Brain pericyte (primary cell): Measurements from ENCODE around the gene CD248.

Experiments
- DNase-seq: peaks from one replicate; pipeline ENCODE4 v3.0.0-alpha.2; 2012; ENCODE audit warnings: low read depth, low spot score

Gene CD248

DNA sequence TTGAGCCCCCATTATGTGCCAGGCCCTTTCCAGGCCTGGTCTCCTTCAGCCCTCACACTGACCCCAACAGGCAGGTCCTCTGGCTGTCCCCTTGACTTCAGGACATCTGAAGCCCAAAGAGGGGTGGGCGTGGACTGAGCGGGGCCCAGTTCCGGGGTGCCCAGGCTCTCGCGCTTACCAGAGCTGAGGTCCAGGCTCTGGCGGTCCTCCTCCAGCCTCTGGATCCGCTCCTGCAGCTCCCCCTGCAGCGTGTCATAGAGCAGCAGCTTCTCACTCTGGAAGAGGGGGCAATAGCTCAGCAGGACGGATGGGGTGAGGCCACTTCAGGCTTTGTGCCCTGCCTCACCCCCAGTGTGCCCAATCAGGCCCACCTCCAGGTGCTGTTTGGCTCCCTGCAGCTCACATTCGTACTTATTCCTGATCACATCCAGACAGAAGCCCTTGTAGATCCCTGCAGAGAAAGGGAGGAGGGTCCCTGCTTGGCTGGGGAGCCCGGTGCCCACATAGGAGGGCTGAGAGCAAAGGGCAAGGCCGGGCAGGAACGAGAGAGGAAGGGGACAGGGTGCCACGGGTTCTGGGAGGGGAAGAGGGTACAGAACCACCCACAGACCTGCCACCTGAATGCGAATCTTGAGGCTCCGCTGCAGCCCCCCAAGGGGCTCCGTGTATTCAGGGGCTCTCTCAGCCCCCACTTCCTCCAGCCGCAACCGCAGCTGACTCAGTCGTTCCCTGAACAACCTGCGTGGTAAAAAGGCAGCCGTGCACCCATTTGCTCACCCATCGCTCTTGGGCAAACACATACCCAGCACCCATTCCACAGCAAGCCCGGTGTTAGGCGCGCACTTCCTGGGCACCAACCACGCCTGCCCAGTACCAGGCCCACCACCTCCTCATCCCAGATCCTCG, 24.0 kb upstream of the CD248 start:
- DNase-seq = no peak

DNA sequence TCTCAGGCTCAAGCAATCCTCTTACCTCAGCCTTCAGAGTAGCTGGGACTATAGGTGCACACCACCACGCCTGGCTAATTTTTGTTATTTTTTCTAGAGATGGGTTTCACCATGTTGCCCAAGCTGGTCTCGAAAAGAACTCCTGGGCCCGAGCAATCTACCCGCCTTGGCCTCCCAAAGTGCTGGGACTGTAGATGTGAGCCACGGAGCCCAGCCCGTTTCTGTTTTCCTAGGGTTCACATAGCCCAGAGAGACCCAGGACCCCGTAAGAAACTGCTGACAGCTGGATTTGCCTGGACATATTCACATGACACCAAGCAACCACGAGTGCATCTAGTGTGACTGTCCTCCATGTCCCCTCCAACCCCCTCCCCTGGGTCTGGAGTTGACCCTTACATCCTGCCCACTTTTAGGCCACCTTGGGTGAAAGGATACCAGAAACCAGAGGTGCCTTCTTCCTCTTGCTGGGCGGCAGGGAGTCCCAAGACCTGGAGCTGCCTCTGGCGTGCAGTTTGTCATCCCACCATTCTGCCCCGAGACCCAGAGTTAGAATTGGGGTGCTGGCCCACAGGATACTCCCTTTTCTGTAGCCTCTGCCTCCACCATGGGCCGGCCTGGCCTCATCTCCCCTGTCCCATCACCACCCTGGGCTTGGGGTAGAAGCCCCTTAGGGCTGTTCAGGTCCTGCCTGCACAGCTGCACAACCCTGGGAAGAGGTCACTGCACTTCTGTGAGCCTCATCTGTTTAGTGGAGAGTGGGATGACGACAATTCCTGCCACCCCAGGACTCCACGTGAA, 23.0 kb upstream of the CD248 start:
- DNase-seq = no peak

- no peak for DNase-seq
Observed at GRCh38 chr11:66339162-66339675, 22.4 kb upstream of the CD248 start.

- no peak for DNase-seq
Observed at GRCh38 chr11:66338276-66339161, 21.7 kb upstream of the CD248 start.

DNA sequence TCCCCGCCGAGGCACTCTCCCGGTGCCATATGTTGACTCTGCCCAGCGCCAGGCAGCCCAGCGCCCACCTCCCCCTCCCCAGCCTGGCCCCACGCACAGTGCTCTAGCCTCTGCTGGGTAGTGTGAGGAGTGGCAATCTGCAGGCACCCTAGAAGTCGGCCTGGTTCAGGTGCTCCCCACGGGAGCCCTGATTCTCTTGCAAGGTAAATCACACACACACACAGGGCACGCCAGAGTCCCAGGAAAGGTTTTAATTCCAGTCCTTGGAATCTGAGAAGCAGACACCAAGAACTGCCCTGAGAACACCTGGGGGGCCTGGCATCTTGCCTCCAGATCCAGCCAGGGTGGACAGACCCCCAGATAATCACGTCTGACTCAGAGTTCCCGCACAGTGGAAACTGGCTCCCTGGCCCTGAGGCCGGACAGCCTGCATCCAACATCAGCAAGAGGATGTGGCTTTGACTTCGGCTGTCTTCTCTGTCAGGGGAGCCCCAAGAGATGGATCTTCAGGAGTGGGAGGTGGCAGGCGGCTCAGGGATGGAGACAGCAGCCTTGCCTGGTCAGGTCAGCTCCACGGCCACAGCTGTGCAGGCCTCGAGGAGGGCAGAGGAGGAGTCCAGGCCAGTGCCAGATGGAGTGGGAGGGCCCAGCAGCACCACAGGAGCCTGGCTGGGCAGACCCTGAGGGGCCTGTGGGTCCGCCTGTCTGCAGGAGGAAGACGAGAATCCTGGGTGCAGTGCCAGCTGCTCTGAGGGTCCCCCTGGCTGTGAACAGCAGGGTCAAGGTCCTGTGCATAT, 20.5 kb upstream of the CD248 start:
- DNase-seq = no peak

DNA sequence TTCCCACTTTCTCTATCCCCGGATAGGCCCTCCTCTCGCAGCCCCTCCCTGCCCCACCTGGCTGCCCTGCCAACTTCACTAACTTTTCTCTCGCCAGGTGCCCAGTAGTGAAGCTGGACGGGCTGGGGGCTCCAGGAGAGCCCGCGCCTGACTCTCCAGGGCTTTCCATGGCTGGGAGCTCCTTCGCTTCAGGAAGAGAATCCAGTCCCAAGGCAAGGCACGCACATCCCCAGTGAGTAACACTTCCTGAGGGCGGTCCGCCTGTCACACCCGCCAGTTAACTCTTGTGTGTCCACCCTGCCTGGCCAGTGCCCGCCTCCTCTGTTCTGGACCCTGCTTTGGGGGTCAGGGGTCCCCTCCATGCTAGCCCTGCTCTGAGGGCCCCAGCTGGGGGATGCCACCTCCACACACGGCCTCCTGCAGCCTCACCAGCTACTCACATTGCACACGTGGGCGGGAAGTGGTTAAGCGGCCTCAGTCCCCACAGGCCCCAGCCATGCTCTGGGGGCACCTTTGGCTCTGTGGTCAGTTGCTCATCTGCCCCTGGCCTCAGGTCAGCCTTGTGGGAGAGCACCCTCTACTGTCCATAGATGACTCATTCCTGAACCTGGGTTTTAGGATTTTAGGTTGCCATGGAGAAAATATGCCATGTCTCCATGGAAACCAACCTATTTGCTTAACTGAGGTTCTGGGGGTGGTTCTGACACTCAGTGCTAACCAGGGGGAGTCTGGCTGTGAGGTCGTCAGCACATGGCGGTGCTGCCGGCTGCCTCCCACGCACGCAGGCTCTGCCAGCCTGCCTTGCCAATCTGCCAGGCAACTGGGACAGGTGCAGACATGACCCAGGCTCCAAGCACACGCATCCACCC, 19.6 kb upstream of the CD248 start, which contains the start of gene RIN1:
RIN1 (minus strand) TSS at position 201 of the 869 bp plus-strand sequence; CDS start at position 169, 32 bp downstream.
- peak; percentile 97 for DNase-seq

- DNase-seq = peak; percentile 61
Observed at GRCh38 chr11:66335531-66336233, 18.8 kb upstream of the CD248 start.

DNA sequence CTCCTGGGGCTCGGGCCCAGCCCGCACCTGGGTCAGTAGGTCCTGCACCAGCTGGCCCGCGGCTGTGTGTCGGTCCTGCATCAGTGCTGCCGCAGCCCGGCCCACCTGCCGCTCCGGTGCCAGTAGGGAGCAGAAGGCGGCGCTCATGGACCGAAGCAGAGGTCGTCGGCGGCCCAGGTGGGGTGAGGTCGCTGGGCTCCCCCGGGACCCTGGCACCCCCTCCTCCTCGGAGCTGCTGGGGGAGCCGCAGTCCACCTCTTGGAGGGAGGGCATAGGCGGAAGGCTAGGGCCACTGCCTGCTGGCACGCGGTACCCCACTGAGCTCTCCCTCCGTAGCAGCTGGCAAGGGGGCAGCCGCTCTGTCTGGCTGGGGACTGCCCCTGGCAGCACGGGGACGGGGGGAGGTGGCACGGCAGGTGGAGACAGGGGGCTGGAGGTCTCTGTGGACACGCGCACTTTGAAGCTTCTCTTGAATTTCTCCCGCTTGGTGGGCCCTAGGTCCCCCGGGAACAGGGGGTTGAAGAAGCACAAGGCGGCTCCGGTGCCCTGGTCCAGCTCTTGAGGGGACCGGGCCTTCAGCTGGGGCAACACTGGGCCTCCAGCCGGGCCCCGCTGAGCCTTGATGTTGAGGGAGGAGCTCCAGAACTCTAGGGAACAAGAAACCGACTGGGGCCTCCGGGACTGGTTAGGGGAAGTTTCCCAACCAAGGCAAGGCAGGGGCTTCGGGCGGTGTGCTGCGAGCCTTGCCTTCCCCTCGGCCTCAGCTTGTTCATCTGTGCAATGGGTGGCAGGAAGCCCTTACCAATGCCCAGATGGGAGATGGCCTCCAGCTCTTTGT, 18.0 kb upstream of the CD248 start:
- DNase-seq = no peak

- no peak for DNase-seq
Observed at GRCh38 chr11:66333896-66334604, 17.2 kb upstream of the CD248 start.

DNA sequence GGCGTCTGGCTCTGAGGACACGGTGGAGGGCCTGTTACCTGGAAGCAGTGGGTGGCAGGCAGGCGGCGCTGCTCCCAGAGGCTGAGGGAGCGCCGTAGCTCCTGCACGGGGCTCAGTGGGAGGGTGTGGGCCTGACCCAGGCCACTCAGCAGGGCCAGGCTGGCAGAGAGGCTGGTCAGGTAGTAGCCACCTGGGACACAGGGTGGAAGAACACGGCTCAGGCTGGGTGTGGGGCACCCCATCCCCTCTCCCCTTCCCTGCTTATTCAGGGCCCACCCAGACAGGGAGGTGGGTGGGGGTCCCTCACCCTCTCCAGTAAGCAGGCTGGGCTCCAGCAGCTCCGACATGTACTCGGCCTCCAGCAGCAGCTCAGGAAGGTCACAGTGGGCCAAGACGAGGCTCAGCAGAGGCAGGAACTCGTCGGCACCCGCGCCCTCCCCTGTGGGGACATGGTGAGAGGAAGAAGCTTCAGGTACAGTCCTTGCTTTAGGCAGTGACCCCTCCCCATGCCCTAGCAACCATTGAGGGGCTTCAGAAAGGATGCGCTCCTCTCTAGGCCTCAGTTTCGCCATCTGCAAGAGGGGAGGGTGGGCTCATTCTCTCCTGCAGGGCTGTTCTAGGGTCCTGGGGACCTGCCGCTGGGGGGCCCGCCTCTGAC, 16.5 kb upstream of the CD248 start:
- no peak for DNase-seq

DNA sequence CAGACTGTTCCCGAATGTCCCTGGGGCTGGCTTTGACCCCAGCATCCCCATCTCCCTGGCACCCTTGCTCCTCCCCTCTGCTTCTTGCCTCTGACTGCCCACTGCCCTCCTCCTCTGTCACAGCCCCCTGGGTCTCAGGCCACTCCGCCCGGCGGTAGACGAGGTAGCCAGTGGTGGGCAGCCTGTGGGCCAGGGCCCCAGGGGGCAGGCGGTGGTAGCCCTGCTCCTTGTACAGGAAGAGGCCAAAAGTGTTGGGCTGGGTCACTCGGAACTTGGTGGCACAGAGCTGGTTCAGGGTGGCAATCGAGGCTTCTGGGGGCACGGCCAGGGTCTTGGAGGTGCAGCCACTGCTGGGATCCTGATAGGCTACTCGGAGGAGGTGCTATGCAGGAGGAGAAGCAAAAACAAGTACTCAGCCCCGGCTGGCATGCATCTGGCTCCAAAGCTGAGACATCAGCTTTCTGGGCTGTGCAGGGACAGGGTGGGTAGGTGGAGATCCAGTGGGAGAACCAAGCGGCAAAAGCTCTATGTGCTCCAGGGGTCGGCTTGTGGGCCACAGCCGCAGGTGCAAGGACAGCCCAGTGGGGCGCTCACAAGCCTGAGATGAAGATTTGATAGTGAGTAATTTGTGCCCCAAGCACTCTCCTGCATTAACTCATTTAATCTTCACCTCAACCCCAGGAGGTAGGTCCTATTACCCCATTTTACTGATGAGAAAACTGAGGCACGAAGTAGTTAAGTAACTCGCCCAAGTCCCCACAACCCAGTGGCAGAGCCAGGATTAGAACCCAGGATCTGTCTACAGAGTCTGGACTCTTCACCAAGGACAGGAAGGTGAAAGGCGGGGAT, 15.8 kb upstream of the CD248 start:
- DNase-seq = no peak

- DNase-seq = no peak
Observed at GRCh38 chr11:66331542-66332370, 14.9 kb upstream of the CD248 start.

DNA sequence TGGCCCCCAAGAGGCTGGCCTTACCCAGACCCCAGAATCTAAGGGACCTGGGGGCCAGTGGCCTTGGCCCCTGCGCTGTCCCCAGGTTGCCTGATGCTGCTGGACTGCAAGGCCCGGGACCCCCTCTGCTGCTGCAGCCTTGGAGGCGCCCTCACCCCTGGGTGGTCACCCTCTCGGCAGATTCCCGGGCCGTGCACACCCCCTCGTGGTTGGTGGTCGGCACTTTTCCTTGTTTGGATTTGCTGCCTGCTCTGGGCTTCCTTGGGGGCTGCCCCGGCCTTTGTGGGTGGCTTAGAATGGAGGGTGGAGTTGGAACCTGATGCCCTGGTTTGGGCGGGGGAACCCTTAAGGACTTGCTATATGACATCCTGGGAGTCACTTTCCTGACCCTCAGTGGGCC, 14.1 kb upstream of the CD248 start:
- DNase-seq = no peak

DNA sequence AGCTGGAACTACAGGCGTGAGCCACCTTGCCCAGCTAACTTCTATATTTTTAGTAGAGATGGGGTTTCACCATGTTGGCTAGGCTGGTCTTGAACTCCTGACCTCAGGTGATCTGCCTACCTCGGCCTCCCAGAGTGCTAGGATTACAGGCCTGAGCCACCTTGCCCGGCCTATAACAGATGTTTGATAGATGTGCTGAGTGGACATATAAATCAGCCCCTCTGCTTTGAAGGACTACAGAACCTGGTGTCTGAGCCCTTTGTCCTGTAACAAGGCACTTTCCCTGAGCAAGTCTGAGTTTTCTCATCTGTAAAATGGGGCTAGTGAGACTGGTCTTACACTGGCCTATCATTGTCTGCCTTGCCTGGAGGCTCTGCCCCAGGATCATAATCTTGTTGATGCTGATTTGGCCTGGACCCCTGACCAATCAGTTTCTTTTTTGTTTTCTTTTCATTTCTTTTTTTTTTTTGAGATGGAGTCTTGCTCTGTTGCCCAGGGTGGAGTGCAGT, 12.4 kb upstream of the CD248 start:
- no peak for DNase-seq
